Measurements from ENCODE around the gene ST8SIA5. TPM values are rescaled to one million over a fixed set of nuclear protein-coding genes. Genes with fewer than 3 reads are reported as not detected.

Gene ST8SIA5
- total RNA-seq, 1 experiment from 2014 or later: 5.4 TPM

- ChIA-PET POLR2A (no interaction called here), CTCF (no interaction called here)
- Mint-ChIP-seq H3K4me1 (no peaks in the 10 kb centered on the region), H3K27me3 (ENCODE audit: low read depth) (peaks cover 3% of the 10 kb centered on the region; the same call in 1 of the 2 replicates), H3K27ac (no peak overlapping the region), H3K4me3 (no peak overlapping the region), H3K36me3 (peaks cover 2% of the 10 kb centered on the region; the same call in 1 of the 2 replicates), H3K9me3 (peaks cover 16% of the 10 kb centered on the region)
- TF ChIP-seq STAT6 (CRISPR knock-in tag; conservative IDR thresholded peaks at IDR 0.05; ENCODE audit: low read depth) (no peak), USF2 (CRISPR knock-in tag; IDR thresholded peaks at IDR 0.05) (no peak), CTCF (IDR thresholded peaks at IDR 0.05) (no peak), TEAD4 (CRISPR knock-in tag; IDR thresholded peaks at IDR 0.05) (no peak), RORB (CRISPR knock-in tag; IDR thresholded peaks at IDR 0.05) (no peak), GABPB1 (CRISPR knock-in tag; IDR thresholded peaks at IDR 0.05) (no peak), NFATC4 (CRISPR knock-in tag; IDR thresholded peaks at IDR 0.05) (no peak), NFYB (CRISPR knock-in tag; conservative IDR thresholded peaks at IDR 0.05; ENCODE audit: low read depth) (no peak), FOXK1 (CRISPR knock-in tag; IDR thresholded peaks at IDR 0.05) (no peak), ATF6 (CRISPR knock-in tag; IDR thresholded peaks at IDR 0.05) (no peak), ZNF121 (CRISPR knock-in tag; IDR thresholded peaks at IDR 0.05) (no peak), AFF4 (CRISPR knock-in tag; IDR thresholded peaks at IDR 0.05; ENCODE audit: borderline replicate concordance) (no peak)
- ATAC-seq: no peak
- no peak for DNase-seq (ENCODE audit: low spot score)
Observed at GRCh38 chr18:46736736-46737135, 20.1 kb downstream of the ST8SIA5 start.

GRCh38 chr18:46736135-46736534 is 20.7 kb downstream of the ST8SIA5 start:
- H3K27ac Mint-ChIP-seq: no peak overlapping the region
- ChIA-PET CTCF (no interaction called here), POLR2A (no interaction called here)
- TF ChIP-seq USF2 (CRISPR knock-in tag; IDR thresholded peaks at IDR 0.05): no peak
- TF ChIP-seq IRF1 (CRISPR knock-in tag; IDR thresholded peaks at IDR 0.05): no peak
- peaks cover 3% of the 10 kb centered on the region for H3K27me3 Mint-ChIP-seq (ENCODE audit: low read depth)
- H3K4me3 Mint-ChIP-seq: no peak overlapping the region
- peaks cover 2% of the 10 kb centered on the region; the same call in 1 of the 2 replicates for H3K36me3 Mint-ChIP-seq
- ATAC-seq (no peak), DNase-seq (ENCODE audit: low spot score) (no peak)
- H3K4me1 Mint-ChIP-seq: no peaks in the 10 kb centered on the region
- H3K9me3 Mint-ChIP-seq: peaks cover 19% of the 10 kb centered on the region
